OCI-LY3 (cell line): ENCODE measurements around the gene TRPM1.

Source experiments
- CTCF ChIP-seq: fragments of 200-600, 300-600 bp; sonication (generic); IDR thresholded peaks from 2 replicates; pipeline ENCODE4 v1.5.1; 2014; ENCODE audit warnings: antibody characterized with exemption, low read length, low read depth
- EZH2phosphoT487 ChIP-seq: fragments of 200-600 bp; shearing (Covaris generic); IDR thresholded peaks from 2 replicates; pipeline ENCODE4 v1.6.1; 2018; ENCODE audit warnings: antibody characterized with exemption, mixed run types, low read depth

GRCh38 chr15:30985081-30985531 lies 116.4 kb downstream of the TRPM1 start:
- TF ChIP-seq CTCF (no peak), EZH2phosphoT487 (no peak)
